ENCODE results near the gene QPCT. TPM values are rescaled to one million over a fixed set of nuclear protein-coding genes. Genes with fewer than 3 reads are reported as not detected.

The QPCT gene
- total and polyA plus RNA-seq, 5 donors from 2014 or later = 0.30 to 0.39 TPM; not detected in 3

DNA sequence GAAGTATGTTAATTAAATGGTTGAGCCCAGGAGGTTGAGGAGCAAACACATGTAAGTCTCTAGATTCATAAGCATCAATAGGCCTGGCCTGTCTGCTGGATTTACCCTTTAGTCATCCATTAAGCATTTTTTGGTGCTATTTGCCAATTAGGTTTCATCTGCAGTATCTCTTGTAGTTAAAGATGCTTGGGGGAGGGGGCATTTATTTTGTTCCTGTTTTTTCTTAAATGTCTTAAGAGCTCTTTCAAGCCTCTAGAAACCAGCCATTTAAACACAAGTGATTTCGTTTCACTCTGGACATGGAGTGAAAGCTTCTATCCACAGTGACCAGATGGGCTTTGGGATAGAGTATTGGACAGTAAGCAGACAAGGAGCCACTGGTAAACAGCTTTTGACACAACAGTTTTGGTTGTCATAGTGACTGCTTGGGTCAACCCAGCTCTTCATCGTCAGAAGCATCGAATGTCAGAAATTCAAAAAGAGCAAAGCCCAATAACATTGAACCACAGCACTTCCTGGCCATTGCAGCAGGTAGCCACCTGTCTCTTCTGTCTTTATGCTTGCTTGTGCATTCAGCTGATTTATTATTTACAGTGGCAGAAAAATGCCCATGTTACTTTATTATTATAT lies 4.9 kb downstream of the QPCT start:
- H3K27ac ChIP-seq (ENCODE audit: insufficient read depth, low read length, poor library complexity, severe bottlenecking) = no peak overlapping the region
- H3K27me3 Mint-ChIP-seq = peaks cover 60% of the 10 kb centered on the region

GRCh38 chr2:37350034-37350433 lies 5.6 kb downstream of the QPCT start:
- Histone ChIP-seq H3K36me3 (ENCODE audit: control insufficient read depth, insufficient read depth, low read length) (no peaks in the 10 kb centered on the region), H3K27me3 (ENCODE audit: control insufficient read depth, insufficient read depth, low read length) (peaks cover 24% of the 10 kb centered on the region), H3K4me1 (ENCODE audit: control insufficient read depth, insufficient read depth, low read length, poor library complexity, severe bottlenecking) (peaks cover 5% of the 10 kb centered on the region), H3K9me3 (ENCODE audit: control insufficient read depth in 2 of 2, low read length in 2 of 2) (no peaks in the 10 kb centered on the region), H3K27ac (ENCODE audit: insufficient read depth, low read length, poor library complexity, severe bottlenecking) (no peak overlapping the region), H3K4me3 (ENCODE audit: low read depth, low read length) (no peak overlapping the region)
- H3K36me3 Mint-ChIP-seq = no peaks in the 10 kb centered on the region
- peaks cover 66% of the 10 kb centered on the region for H3K27me3 Mint-ChIP-seq
- DNase-seq (no peak), ATAC-seq (ENCODE audit: low read depth in 2 of 2) (peak in 1 of 2 donors; percentile 34)
- no peak overlapping the region for H3K27ac Mint-ChIP-seq
- no peak overlapping the region for H3K4me3 Mint-ChIP-seq
- no peaks in the 10 kb centered on the region for H3K9me3 Mint-ChIP-seq
- peaks cover 0 to 4% (median 1%) of the 10 kb centered on the region in 4 donors for H3K4me1 Mint-ChIP-seq

More for the DNA sequence above, 4.9 kb downstream of the QPCT start:
- Histone ChIP-seq H3K4me1 (ENCODE audit: control insufficient read depth, insufficient read depth, low read length, poor library complexity, severe bottlenecking) (peaks cover 12% of the 10 kb centered on the region), H3K36me3 (ENCODE audit: control insufficient read depth, insufficient read depth, low read length) (no peaks in the 10 kb centered on the region), H3K27me3 (ENCODE audit: control insufficient read depth, insufficient read depth, low read length) (peaks cover 24% of the 10 kb centered on the region), H3K9me3 (ENCODE audit: control insufficient read depth in 2 of 2, low read length in 2 of 2) (no peaks in the 10 kb centered on the region), H3K4me3 (ENCODE audit: low read depth, low read length) (no peak overlapping the region)
- peaks cover 0 to 4% (median 1%) of the 10 kb centered on the region in 4 donors for H3K4me1 Mint-ChIP-seq
- H3K9me3 Mint-ChIP-seq = no peaks in the 10 kb centered on the region
- H3K36me3 Mint-ChIP-seq = no peaks in the 10 kb centered on the region
- H3K4me3 Mint-ChIP-seq = no peak overlapping the region
- DNase-seq (no peak), ATAC-seq (ENCODE audit: low read depth in 2 of 2) (no peak)
- no peak overlapping the region for H3K27ac Mint-ChIP-seq

GRCh38 chr2:37354531-37354930 lies 10.1 kb downstream of the QPCT start:
- Mint-ChIP-seq H3K9me3 (no peaks in the 10 kb centered on the region), H3K4me3 (no peak overlapping the region), H3K27me3 (peaks cover 63% of the 10 kb centered on the region), H3K4me1 (no peaks in the 10 kb centered on the region), H3K27ac (no peak overlapping the region), H3K36me3 (no peaks in the 10 kb centered on the region)
- Histone ChIP-seq H3K36me3 (ENCODE audit: control insufficient read depth, insufficient read depth, low read length) (no peaks in the 10 kb centered on the region), H3K9me3 (ENCODE audit: control insufficient read depth in 2 of 2, low read length in 2 of 2) (no peaks in the 10 kb centered on the region), H3K27ac (ENCODE audit: insufficient read depth, low read length, poor library complexity, severe bottlenecking) (no peak overlapping the region), H3K27me3 (ENCODE audit: control insufficient read depth, insufficient read depth, low read length) (peaks cover 19% of the 10 kb centered on the region), H3K4me3 (ENCODE audit: low read depth, low read length) (no peak overlapping the region), H3K4me1 (ENCODE audit: control insufficient read depth, insufficient read depth, low read length, poor library complexity, severe bottlenecking) (no peaks in the 10 kb centered on the region)
- no peak for ATAC-seq (ENCODE audit: low read depth in 2 of 2)
- no peak for DNase-seq

- H3K27ac ChIP-seq (ENCODE audit: insufficient read depth, low read length, poor library complexity, severe bottlenecking) = no peak overlapping the region
- H3K4me1 ChIP-seq (ENCODE audit: control insufficient read depth, insufficient read depth, low read length, poor library complexity, severe bottlenecking) = no peaks in the 10 kb centered on the region
- H3K4me3 ChIP-seq (ENCODE audit: low read depth, low read length) = no peak overlapping the region
- Mint-ChIP-seq H3K4me3 (no peak overlapping the region), H3K4me1 (no peaks in the 10 kb centered on the region), H3K27ac (no peak overlapping the region), H3K36me3 (no peaks in the 10 kb centered on the region), H3K27me3 (peaks cover 66% of the 10 kb centered on the region), H3K9me3 (no peaks in the 10 kb centered on the region)
- ATAC-seq (ENCODE audit: low read depth in 2 of 2) (no peak), DNase-seq (no peak)
- no peaks in the 10 kb centered on the region for H3K36me3 ChIP-seq (ENCODE audit: control insufficient read depth, insufficient read depth, low read length)
- H3K27me3 ChIP-seq (ENCODE audit: control insufficient read depth, insufficient read depth, low read length) = peaks cover 26% of the 10 kb centered on the region
- H3K9me3 ChIP-seq (ENCODE audit: control insufficient read depth in 2 of 2, low read length in 2 of 2) = no peaks in the 10 kb centered on the region
Observed at GRCh38 chr2:37355735-37356134, 11.3 kb downstream of the QPCT start.

- Mint-ChIP-seq H3K36me3 (no peaks in the 10 kb centered on the region), H3K4me3 (no peak overlapping the region), H3K4me1 (no peaks in the 10 kb centered on the region), H3K9me3 (no peaks in the 10 kb centered on the region), H3K27me3 (peaks cover 66% of the 10 kb centered on the region), H3K27ac (no peak overlapping the region)
- Histone ChIP-seq H3K4me1 (ENCODE audit: control insufficient read depth, insufficient read depth, low read length, poor library complexity, severe bottlenecking) (no peaks in the 10 kb centered on the region), H3K4me3 (ENCODE audit: low read depth, low read length) (no peak overlapping the region), H3K36me3 (ENCODE audit: control insufficient read depth, insufficient read depth, low read length) (no peaks in the 10 kb centered on the region), H3K27ac (ENCODE audit: insufficient read depth, low read length, poor library complexity, severe bottlenecking) (no peak overlapping the region), H3K27me3 (ENCODE audit: control insufficient read depth, insufficient read depth, low read length) (peaks cover 24% of the 10 kb centered on the region), H3K9me3 (ENCODE audit: control insufficient read depth in 2 of 2, low read length in 2 of 2) (no peaks in the 10 kb centered on the region)
- no peak for ATAC-seq (ENCODE audit: low read depth in 2 of 2)
- no peak for DNase-seq
Observed at GRCh38 chr2:37356299-37356698, 11.9 kb downstream of the QPCT start.

DNA sequence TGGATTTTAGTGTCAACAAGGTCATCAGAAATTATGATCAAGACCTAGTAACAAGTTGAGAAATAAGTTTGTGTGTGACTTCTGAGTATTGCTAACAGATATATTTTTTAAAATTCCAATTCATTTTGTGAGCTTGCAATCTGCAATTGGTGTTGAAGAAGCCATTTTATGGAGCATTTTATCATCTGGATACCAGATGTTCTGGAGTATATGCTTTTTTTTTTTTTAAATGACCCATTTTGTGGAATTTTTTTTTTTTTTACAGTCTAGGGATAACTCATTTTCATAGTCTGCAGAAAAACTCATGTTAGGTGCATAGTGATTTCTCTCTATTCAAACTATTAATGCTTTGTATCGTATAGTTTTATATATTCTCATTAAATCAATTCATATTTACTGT lies 12.6 kb downstream of the QPCT start:
- Histone ChIP-seq H3K4me3 (ENCODE audit: low read depth, low read length) (no peak overlapping the region), H3K27ac (ENCODE audit: insufficient read depth, low read length, poor library complexity, severe bottlenecking) (no peak overlapping the region), H3K36me3 (ENCODE audit: control insufficient read depth, insufficient read depth, low read length) (no peaks in the 10 kb centered on the region), H3K4me1 (ENCODE audit: control insufficient read depth, insufficient read depth, low read length, poor library complexity, severe bottlenecking) (no peaks in the 10 kb centered on the region), H3K9me3 (ENCODE audit: control insufficient read depth in 2 of 2, low read length in 2 of 2) (no peaks in the 10 kb centered on the region), H3K27me3 (ENCODE audit: control insufficient read depth, insufficient read depth, low read length) (peaks cover 25% of the 10 kb centered on the region)
- DNase-seq (no peak), ATAC-seq (ENCODE audit: low read depth in 2 of 2) (no peak)
- H3K4me1 Mint-ChIP-seq = no peaks in the 10 kb centered on the region
- no peaks in the 10 kb centered on the region for H3K36me3 Mint-ChIP-seq
- H3K4me3 Mint-ChIP-seq = no peak overlapping the region
- no peak overlapping the region for H3K27ac Mint-ChIP-seq
- H3K9me3 Mint-ChIP-seq = no peaks in the 10 kb centered on the region
- peaks cover 68% of the 10 kb centered on the region for H3K27me3 Mint-ChIP-seq

DNA sequence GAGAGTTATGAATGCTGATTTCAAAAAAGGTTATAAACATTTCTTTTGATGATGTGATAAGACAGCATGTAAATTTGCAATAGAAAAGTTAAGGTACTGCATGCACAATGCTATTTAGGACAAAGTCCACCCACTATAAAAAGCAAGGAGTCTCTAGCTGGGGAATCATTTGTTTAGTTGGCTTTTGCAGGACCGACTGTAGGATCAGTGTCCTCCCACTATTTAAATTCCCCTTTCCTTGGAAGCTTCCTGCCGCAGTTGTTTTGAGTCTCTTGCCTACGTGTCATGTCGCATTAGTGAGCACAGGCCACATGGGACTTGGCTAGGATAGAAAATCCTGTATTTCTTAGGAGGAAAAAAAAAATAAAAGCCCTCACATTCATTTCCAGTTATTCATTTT lies 13.1 kb downstream of the QPCT start:
- H3K27ac ChIP-seq (ENCODE audit: insufficient read depth, low read length, poor library complexity, severe bottlenecking) = no peak overlapping the region
- H3K4me1 Mint-ChIP-seq = no peaks in the 10 kb centered on the region
- H3K36me3 ChIP-seq (ENCODE audit: control insufficient read depth, insufficient read depth, low read length) = no peaks in the 10 kb centered on the region
- no peaks in the 10 kb centered on the region for H3K36me3 Mint-ChIP-seq
- H3K4me3 Mint-ChIP-seq = no peak overlapping the region
- no peak overlapping the region for H3K27ac Mint-ChIP-seq
- H3K4me3 ChIP-seq (ENCODE audit: low read depth, low read length) = no peak overlapping the region
- H3K27me3 ChIP-seq (ENCODE audit: control insufficient read depth, insufficient read depth, low read length) = peaks cover 26% of the 10 kb centered on the region
- H3K9me3 Mint-ChIP-seq = no peaks in the 10 kb centered on the region
- H3K27me3 Mint-ChIP-seq = peaks cover 73% of the 10 kb centered on the region
- DNase-seq (no peak), ATAC-seq (ENCODE audit: low read depth in 2 of 2) (no peak)
- H3K4me1 ChIP-seq (ENCODE audit: control insufficient read depth, insufficient read depth, low read length, poor library complexity, severe bottlenecking) = no peaks in the 10 kb centered on the region
- H3K9me3 ChIP-seq (ENCODE audit: control insufficient read depth in 2 of 2, low read length in 2 of 2) = no peaks in the 10 kb centered on the region

- Histone ChIP-seq H3K27ac (ENCODE audit: insufficient read depth, low read length, poor library complexity, severe bottlenecking) (no peak overlapping the region), H3K9me3 (ENCODE audit: control insufficient read depth in 2 of 2, low read length in 2 of 2) (no peaks in the 10 kb centered on the region), H3K27me3 (ENCODE audit: control insufficient read depth, insufficient read depth, low read length) (peaks cover 28% of the 10 kb centered on the region), H3K4me1 (ENCODE audit: control insufficient read depth, insufficient read depth, low read length, poor library complexity, severe bottlenecking) (no peaks in the 10 kb centered on the region), H3K36me3 (ENCODE audit: control insufficient read depth, insufficient read depth, low read length) (no peaks in the 10 kb centered on the region), H3K4me3 (ENCODE audit: low read depth, low read length) (no peak overlapping the region)
- H3K36me3 Mint-ChIP-seq = no peaks in the 10 kb centered on the region
- ATAC-seq (ENCODE audit: low read depth in 2 of 2) (no peak), DNase-seq (no peak)
- H3K27me3 Mint-ChIP-seq = peaks cover 74% of the 10 kb centered on the region
- no peaks in the 10 kb centered on the region for H3K9me3 Mint-ChIP-seq
- no peaks in the 10 kb centered on the region for H3K4me1 Mint-ChIP-seq
- no peak overlapping the region for H3K27ac Mint-ChIP-seq
- H3K4me3 Mint-ChIP-seq = no peak overlapping the region
Observed at GRCh38 chr2:37358466-37358865, 14.0 kb downstream of the QPCT start.

Data from CD4-positive, CD25-positive, alpha-beta regulatory T cell (primary cell).